NCI-H82 treated with DMSO at 0.1 percent for 48 hours (cell line): ENCODE results near the gene PLXNA3.

Experiments
- DNase-seq: peaks from one replicate; lab custom pipeline; 2025; ENCODE audit not compliant: unreplicated experiment; lab: John Stamatoyannopoulos, UW

PLXNA3 gene

DNA sequence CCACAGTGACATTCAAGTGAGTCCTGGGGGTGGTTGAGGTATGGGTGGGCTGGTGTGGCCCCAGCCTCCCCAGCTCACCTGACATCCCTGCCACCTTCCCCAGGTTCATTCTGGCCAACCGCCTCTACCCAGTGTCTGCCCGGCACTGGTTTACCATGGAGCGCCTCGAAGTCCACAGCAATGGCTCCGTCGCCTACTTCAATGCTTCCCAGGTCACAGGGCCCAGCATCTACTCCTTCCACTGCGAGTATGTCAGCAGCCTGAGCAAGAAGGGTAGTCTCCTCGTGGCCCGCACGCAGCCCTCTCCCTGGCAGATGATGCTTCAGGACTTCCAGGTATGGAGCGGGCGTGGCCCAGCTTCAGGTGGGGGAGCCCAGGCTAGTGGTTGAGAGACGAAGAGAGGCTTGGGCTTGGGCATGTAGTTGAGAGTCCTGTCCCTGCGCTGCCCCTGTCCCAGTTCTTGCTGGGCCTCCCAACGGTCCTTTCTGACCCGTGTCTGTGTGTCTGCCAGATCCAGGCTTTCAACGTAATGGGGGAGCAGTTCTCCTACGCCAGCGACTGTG, 22.8 kb upstream of the PLXNA3 start:
- DNase-seq: no peak

DNA sequence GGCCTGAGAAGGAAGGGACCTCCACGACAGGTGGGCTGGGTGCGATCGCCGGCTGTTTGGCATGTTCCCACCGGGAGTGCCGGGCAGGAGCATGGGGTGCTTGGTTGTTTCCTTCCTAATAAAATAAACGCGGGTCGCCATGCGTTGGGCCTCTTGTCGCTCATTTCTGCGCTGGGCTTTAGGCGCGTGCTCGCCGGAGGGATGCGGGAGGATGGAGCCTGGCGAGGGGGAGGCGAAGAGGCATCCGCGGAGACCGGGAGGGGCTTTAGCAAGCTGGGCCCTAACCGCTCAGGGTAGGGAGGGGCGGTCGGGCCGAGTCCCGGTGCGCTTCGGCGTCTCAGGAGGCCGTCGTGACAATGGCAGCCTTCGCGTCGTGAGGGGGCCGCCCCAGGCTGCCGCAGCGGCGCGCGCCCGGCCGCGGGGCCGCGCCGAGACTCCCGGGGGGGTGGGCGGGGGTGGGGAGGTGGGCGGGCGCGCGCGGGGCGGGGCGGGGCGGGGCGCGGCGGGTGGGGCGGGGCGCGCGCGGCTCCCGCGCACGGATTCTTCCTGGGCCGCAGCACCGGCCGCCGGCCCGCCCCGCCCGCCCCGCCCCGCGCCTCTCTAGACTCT, 21.6 kb upstream of the PLXNA3 start:
- no peak for DNase-seq

DNA sequence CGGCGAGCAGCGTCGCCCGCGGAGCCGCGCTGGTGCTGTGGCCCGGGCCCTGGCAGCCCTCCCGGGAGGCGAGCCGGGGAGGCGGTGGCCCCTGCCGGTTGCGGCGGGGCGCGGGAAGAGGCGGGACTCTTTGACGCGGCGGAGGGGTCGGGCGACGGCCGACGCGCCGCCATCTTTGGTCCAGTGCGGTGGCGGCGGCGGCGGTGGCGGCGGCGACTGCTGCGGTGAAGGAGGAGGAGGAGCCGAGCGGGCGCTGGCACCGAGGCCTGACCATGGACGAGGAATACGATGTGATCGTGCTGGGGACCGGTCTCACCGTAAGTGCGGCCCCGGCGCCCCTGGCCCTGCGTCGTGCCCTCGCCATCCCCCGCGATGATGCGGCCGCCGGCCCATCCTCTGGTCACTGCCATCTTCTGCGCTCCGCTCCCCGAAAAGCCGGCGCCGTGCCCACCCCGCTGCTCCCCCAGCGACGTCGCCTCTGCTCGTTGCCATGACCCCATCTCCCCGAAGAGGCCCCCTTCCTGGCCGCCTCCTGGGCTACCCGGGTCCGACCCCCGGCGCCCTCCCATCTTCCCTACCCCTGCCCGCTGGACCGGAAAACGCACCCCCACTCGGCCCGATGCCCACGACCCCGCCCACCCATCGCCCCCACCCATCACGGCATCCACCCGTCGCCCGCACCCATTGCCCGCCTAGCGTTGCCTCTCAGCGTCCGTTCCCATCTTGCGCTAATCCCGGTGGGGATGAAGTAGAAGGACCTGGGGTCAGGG, 20.9 kb upstream of the PLXNA3 start, which contains the start of gene GDI1:
Gene GDI1 (plus strand): TSS at position 172 of the 770 bp plus-strand sequence. CDS start 101 bp downstream, at position 273.
- no peak for DNase-seq

DNA sequence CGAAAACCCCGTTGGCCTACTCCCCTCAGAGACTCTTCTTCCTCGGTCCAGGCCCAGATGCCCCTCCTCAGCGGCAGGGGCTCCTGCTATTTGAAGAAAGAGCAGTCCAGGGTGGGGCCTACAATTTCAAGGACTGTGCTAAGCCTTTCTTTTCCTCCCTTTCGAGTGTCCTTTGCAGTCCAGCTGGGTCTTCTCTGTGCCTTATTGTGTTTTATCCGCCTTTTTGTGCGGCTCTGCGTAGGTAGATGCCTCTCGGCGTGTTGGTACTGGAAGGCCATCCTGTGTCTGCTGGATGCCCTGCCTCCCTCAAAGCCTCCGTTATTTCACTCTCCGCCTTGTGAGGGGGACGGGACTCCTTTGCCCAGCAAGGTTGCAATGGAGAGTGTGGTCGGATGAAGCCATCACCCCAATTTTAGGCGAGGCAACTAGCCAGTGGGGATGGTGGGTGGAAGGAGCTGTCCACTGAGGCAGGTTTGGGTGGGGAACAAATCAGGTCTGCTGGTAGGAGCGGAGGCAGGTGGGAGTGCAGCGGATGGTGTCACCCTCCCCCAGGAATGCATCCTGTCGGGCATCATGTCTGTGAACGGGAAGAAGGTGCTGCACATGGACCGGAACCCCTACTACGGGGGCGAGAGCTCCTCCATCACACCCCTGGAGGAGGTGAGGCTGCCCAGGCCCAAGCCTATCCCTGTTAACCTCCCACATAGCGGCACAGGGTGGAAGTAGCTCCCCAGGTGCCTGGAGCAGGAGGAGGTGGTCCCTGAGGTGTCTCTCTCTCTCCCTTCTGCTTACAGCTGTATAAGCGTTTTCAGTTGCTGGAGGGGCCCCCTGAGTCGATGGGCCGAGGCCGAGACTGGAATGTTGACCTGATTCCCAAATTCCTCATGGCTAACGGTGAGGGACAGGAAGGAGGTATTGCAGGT, 19.8 kb upstream of the PLXNA3 start:
- DNase-seq: no peak

DNA sequence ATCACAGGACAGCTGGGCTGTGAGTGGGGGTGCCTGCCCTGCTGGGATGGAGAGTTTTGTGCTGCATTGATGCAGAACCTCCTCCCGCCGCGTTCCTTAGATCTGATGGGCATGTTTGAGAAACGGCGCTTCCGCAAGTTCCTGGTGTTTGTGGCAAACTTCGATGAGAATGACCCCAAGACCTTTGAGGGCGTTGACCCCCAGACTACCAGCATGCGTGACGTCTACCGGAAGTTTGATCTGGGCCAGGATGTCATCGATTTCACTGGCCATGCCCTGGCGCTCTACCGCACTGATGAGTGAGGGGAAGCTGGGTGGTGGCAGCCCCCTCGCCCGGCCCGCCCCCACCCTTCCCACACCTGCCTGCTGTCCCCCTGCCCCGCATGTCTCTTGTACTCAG, 18.2 kb upstream of the PLXNA3 start:
- no peak for DNase-seq

DNA sequence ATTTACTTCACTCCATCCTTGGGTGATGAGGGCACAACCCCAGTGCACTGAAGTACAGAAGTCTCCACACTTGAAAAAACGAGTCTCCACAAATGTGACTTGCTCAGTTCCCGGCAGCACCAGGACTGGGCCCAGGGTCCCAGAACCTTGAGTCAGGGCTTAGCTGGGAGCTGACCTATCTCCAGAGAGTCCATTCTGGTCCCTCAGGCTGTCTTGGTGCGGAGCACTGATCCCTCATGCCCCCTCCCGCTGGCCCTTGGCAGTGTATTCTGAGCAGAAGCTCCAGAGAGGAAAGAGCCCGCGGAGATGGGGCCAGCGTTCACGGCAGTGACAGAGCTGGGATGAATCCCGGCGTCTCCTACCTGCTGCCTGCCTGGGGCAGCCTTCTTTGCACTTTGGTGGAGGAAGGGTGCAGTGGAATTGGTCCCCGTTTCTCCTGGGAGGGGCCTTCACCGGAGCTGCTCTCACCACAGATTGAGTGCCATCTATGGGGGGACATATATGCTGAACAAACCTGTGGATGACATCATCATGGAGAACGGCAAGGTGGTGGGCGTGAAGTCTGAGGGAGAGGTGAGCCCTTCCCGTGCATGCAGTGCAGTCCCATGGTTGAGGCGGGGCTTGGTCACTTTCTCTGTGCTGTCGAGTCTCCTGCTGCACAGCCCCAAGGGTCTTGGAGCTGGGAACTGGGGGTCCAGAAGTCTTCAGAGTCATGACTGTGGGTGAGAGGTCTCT, 17.3 kb upstream of the PLXNA3 start:
- no peak for DNase-seq

DNA sequence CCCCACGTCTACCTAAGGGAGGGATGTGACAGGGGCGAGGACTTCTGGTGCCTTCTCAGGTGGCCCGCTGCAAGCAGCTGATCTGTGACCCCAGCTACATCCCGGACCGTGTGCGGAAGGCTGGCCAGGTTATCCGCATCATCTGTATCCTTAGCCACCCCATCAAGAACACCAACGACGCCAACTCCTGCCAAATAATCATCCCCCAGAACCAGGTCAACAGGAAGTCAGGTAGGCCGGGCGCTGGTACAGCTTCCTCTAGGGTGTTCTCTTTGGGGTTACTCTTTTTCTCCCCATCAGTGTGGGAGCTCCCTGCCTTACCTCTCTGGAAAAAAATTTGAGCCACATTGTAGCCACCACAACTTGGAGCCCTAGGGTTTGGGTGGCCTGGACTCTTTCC, 16.5 kb upstream of the PLXNA3 start:
- DNase-seq: no peak

DNA sequence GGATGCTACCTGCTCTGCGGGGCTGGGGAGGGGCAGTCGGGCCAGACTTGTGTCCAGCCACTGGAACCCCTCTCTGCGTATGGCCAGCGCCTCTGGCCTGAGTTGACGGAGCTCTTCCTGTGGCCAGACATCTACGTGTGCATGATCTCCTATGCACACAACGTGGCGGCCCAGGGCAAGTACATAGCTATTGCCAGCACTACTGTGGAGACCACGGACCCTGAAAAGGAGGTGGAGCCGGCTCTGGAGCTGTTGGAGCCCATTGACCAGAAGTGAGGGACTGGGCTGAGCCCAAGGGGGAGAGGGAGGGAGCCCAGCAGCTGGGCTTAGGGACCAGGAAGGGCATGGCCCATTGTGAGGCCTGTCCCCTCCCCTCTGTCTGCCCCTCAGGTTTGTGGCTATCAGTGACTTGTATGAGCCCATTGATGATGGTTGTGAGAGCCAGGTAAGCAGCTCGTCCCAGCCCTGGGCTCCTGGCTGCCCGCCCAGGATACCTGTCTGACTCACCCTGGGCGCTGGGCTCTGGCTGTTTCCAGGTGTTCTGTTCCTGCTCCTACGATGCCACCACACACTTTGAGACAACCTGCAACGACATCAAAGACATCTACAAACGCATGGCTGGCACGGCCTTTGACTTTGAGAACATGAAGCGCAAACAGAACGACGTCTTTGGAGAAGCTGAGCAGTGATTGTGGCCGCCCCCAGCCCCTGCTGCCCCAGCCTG, 15.9 kb upstream of the PLXNA3 start:
- no peak for DNase-seq

DNA sequence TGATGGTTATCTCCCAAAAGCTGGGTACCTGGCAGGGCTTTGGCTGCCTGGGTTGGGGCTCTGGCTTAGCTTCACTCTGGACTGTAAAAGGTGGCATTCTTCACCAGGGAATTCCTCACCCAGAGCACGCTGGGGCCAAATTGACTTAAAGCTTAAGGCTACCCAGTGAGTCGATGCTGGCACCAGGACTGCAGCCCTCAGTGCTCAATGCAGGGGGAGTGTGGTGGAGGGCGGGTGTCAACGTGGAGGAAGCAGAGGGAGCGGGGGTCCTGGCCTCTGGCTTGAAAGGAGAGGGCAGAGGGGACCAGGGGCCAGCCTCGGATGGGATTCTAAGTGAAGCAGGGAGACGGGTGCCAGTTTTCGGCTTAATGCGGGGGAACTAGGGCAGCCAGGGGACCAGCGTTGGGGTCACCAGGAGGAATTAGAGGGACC, 14.6 kb upstream of the PLXNA3 start:
- no peak for DNase-seq

DNA sequence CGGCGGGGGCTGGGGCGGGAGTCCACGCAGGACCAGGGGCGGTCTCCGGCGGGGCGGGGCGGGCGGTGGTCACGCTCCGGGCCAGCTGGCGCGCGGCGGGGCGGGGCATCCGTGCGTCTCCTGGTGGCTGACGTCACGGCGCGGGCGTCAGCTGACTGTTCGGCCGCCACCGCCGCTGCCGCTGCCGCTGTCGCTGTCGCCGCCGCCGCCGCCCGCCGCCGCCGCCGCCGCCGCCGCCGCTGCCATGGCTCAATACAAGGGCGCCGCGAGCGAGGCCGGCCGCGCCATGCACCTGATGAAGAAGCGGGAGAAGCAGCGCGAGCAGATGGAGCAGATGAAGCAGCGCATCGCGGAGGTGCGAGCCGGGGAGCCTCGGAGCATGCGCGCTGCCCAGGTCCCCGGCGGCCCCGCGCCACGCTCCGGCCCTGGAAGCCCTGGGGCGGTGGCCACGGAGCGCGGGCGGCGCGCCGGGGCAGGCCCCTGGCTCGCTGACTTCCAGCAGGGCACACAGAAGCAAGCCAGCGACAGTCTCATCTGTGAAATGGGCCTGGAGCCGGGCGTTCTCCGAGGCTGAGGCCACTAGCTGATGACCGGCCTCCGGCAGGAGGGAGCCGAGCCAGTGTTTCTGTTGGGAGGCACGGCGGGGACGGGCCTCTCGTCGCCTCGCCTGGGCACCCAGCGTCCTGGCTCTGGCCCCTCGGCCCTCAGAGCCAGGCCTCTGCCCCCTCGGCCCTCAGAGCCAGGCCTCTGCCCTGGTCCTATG, 13.9 kb upstream of the PLXNA3 start, which contains the start of gene FAM50A:
Gene FAM50A (plus strand): TSS at position 150 of the 763 bp plus-strand sequence. CDS start 95 bp downstream, at position 245.
- DNase-seq: peak; percentile 26

DNA sequence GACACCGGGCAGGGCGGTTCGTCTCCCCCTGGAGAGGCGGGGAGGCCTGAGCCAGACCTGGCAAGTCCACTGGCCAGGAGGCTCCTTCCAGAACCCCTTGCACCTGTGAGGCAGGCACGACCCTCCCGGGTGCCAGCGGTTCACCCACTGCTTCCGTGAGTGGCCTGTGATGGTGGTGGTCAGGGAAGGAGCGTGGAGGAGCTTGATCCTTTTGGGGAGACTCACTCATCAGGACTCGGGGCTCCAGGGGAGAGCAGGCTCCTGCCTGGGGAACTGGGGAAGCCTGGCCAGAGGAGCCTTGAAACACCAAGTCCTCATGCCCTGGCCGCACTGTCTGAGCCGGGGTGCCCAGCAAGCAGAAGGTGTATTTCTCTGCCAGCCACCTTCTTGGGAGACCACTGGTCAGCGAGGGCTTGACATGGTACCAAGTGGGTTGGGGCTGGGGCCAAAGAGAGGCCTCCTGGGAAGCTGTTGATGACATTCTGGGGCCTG, 13.3 kb upstream of the PLXNA3 start:
- DNase-seq: no peak

DNA sequence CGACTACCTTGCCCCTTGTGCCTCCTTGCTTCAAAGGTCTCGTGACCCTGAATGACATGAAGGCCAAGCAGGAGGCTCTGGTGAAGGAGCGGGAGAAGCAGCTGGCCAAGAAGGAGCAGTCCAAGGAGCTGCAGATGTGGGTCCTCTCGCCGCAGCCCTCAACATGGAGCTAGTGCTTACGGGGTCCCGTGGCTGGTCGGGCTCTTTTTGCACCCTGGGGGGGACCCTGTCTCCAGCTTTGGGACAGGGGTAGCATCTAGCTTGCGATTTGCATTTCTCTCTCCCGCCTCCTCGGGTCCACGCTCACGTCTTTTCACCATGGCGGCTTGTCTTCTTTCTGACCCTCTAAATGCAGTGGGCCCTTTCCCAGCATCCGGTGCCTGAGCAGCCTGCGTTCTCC, 12.3 kb upstream of the PLXNA3 start:
- DNase-seq: no peak

DNA sequence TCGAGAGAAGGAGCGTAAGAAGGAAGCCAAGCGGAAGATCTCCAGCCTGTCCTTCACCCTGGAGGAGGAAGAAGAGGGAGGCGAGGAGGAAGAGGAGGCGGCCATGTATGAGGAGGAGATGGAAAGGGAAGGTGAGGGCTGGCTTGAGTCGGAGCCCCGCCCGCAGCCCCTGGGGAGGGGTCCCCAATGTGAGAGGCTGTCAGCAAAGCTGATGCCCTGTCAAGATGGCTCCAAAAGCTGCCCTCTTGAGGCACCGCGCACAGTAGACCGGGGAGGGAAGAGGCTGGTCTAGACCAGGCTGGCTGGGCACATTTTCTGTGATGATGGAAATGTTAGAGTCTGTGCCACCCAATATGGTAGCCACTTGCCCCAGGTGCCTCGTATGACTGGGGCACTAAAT, 11.7 kb upstream of the PLXNA3 start:
- DNase-seq: no peak

DNA sequence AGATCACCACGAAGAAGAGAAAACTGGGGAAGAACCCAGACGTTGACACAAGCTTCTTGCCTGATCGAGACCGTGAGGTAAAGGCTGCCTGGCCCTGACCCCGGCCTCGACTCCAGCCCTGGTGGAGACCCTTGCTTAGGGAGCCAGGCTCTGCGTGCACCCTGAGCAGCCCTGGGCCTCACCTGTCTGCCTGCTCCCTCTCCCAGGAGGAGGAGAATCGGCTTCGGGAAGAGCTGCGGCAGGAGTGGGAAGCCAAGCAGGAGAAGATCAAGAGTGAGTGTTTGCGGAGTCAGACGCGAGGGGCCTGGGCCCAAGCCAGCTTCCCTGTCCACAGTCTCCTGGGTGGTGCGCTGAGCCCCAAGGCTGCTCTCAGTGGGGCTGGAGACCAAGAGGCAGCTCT, 9.6 kb upstream of the PLXNA3 start:
- DNase-seq: no peak

DNA sequence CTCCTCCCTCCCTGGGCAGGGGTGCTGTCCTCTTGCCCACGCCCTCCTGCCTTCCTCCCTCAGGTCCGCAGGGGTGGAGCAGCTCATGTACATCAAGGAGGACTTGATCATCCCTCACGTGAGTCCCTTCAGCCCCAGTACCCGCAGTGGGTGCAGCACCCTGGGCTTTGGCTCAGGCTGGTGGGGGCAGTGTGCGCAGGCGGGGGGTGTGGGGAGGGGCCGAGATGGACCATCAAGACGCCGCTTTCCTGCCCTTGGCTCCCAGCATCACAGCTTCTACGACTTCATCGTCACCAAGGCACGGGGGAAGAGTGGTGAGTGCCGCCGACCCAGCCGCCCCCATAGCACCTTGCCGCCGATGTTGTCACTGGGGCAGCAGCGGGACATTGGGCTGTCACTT, 8.5 kb upstream of the PLXNA3 start:
- no peak for DNase-seq

DNA sequence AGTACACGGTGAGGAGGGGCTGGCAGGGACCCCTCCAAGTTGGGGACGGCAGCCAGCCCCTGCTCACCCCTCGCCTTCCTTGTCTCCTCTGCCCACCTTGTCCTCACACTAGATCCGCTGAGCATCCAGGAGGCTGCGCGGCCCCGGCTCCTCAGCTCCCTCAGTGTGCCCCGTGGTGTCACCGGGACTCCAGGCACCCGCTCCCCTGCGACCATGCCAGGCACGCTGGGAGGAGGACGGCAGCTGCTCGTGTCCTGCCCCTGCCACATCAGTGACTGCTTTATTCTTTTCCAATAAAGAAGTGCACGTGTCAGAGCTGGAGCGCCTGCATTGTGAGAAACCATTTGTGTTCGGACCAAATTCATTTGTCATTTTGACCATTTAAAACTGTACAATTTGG, 7.8 kb upstream of the PLXNA3 start:
- DNase-seq: no peak

DNA sequence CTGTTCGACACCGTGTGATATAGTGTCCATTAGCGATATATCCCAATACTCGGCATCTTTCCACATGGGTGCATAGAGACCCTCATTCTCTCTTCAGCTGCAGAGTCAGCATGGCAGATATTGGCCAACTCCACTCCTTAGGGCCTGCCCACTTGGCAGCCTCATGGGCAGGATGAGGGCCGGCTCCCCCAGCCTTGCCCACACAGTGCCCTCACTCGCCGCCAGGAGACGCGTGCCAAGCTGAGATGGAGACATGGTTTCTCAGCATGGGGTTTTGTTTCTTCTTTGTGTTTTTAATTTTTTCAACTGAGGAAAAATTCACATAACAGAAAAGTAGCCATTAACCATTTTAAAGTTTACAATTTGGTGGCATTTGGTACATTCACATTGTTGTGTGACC, 5.3 kb upstream of the PLXNA3 start:
- no peak for DNase-seq

DNA sequence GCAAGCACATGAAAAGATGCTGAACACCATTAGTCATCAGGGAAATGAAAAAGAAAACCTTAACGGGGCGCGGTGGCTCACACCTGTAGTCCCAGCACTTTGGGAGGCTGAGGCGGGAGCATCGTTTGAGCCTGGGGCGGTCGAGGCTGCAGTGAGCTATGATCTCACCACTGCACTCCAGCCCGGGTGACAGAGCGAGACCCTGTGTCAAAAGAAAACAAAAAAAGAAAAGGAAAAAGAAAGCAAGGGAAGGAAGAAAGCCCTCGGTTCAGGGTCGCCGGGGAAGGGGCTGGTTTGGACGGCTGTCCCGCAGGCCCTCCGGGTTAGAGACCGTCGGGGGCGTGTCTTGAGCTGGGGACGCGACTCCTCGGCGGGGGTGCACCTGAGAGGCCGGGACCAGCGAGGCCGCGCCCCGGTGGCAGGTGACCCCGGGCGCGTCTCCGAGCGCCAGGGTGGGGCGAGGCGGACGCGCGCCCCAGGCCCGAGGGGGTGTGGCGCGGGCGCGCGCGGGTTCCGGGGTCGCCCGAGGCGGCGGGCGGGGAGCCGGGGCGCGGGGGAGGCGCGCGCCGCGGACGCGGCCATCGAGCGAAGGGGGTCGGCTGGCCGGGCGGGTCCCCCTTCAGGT, 478 bp upstream of the PLXNA3 start:
- no peak for DNase-seq
